Measurements from ENCODE around the gene EHBP1.
"Not testable (repeated sequence)": the region's sequence is repeated elsewhere in the genome, so short reads cannot be mapped to it uniquely, and the experiment has no call there.

EHBP1 gene

DNA sequence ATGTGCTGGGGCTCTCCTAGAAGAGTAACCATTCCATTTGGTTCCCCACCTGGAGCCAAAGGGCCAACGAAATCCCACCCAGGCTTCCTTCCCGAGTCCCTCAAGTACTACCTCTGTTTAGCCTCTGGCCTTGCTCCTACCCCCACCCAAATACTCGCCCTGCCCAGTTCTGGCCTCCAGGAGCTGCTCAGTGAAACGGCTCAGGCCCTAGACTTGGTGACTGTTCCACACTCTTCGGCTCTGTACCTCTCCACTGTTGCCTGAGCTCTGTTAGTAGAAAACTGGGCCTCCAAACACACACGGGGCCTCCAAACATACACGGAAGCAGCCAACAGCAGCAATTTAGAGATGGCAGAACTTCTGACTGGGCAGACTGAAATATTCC is 349.3 kb downstream of the EHBP1 start:
- DNase-seq, result no peak

DNA sequence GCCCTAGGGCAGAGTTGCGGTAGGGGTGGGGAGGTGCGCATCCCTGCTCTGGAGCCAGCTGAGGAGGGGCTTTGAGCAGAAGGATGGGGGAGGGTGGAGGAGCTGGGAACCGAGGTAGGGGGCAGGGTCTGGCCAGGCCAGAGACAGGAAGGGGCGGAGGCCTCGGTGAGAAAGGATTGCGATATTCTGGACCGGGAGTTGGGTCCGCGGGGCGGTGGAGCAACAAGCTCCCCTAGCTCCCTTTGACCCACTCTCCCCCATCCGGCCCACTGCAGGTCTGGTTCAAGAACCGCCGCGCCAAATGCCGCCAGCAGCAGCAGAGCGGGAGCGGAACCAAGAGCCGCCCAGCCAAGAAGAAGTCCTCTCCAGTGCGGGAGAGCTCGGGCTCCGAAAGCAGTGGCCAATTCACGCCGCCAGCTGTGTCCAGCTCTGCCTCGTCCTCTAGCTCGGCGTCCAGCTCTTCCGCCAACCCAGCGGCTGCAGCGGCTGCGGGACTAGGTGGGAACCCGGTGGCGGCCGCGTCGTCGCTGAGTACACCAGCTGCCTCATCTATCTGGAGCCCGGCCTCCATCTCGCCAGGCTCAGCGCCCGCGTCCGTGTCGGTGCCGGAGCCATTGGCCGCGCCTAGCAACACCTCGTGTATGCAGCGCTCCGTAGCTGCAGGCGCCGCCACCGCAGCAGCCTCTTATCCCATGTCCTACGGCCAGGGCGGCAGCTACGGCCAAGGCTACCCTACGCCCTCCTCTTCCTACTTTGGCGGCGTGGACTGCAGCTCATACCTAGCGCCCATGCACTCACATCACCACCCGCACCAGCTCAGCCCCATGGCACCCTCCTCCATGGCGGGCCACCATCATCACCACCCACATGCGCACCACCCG is 350.0 kb downstream of the EHBP1 start:
- no peak for DNase-seq

DNA sequence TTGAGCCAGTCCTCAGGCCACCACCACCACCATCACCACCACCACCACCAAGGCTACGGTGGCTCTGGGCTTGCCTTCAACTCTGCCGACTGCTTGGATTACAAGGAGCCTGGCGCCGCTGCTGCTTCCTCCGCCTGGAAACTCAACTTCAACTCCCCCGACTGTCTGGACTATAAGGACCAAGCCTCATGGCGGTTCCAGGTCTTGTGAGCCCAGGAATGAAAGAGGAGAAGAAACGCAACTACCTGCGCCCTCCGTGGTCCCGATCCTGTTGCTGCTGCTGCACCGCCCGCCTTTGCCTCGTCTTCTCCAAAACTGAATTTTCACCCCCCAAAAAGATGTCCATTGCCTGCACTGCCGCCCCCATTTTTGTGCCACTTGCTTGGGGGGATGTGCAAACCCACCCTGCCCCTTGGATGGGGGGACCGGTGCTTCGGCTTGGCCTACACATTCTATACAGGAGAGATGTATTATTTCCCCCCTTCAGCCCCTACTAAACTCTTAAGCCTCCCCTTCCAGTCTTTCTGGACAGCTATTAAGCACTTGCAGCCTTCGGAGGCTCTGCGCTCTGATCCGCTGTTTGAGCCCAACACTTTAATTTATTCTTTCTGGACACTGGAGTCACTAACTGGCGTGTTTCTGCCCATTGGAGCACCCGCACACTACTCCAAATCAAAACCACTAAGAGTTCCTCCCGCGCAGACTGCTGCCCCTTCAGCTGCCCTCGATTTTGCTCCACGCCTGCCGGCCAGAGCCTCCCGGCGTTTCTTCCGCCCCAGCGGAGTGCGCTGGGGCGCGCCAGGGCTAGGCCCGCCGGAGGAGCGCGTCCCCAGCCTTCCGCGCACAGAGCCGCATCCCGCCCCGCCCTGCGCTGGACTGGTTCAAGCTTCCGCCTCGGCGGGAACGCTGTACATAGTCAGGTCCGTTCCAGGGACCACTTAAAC is 350.9 kb downstream of the EHBP1 start:
- no peak for DNase-seq

DNA sequence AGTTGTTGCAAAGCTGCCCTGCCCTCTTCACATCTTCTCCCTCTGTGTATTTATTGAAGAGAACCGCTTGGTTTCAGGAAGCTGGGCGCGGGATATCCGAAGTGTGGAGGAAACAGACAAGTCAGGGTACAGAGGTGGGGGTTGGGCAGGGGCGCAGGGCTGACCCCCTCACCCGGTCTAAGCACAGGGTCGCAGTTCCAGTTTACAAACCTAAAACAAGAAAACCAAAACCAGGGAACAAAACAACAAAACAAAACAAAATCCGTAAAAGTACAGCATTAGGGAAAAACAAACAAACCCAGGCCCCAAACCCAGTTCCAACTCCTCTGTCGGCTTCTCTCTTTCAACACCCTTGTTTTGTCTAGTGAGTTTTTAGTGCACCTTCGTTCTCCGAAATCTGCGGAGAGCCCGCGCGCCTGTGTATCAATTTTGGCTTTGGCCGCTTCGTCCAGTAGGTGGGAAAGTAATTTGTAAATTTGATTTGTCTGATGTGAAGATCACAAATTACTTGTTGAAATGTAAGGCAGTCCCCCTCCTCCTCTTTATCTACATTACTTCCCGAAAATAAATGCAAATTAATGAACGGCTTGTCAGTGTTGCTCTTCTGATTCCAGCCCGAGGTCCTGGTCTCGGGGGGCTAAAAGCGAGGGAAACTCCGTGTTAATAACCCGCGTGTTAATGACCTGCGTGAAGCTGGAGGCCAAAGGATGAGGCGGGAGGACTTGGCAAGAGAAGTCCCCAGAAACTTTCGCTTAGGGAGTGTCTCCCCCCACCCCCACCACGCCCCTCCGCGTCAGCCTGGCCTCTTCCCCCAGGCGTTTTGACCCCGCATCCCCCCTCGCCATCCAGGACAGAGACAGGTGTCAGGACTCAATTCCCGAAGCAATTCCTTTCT is 352.0 kb downstream of the EHBP1 start:
- DNase-seq, result no peak

DNA sequence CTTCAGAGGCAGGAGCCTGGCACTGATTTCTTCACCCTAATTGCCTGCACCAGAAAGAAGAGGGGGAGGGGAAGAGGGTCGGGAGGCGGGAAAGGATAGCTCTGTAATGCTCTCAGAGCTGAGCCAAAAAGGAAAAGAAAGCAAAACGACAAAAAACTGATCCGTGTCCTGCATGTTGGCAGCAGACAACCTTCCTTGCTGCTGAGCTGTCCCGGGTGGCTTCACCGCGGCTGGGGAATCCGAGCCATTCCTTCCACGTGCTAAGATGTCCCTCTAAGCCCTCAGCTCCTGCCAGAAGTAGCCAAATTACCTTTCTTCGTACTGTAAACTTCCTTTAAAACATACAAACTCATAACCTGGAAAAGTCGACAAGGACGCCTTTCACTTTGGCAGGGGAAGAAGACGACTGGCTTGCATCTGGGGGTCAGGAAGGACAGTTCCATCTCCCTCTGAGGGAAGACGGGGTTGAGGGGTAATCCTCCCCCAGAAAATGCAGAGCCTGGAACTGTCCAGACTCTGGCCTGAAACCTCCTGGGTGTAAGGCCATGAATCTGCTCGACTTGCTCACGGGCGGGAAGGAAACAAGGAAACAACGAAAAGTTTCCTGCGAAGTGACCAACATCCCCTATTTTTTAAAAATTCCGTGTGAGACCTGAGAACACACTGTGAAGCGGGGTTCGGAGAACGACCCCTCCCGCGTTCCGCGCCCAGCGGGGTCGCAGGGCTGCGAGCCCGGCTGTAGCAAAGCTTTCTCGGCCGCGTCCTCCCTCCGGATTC is 352.8 kb downstream of the EHBP1 start:
- DNase-seq, result no peak

DNA sequence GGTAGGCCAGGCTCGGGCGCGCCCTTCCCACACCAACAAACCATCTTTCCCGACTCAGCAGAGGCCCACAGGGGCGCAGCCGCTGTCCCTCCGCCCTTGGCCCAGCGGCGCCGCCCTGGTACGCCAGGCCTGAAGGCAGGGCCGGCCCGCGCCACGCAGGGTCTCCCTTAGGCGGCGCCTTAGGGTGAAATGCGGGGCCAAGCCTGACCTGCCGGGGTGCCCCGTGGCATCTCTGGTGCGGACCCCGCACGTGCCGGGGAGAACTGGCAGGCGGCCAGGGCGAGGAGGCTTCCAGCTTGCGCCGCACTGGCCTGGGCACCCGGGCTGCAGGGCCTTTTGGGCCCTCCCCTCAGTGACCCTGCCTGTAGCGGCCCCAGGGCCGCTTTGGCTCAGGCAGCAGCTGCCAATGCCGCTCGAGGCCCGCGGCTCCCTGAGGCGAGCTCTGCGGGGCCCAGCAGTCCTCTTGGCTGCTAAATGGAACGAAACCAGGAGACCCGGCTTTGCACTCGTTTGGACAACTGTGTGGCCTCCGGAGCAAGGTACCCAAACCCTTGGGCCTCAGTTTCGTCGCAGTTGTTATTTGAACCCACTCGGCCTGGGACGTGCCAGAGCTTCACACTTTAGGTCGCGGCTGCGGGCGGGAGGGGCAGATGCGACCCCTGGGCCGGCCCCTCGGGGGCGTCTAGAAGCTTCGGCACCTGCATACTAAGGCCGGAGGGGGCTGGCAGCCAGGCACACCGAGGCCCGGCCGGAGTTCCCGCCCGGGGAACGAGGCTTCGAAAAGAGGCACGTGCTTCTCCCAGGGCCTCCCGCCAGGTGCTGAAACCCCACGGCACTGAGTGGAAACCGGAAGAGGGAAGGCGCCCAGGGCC is 353.6 kb downstream of the EHBP1 start:
- DNase-seq, result no peak

DNA sequence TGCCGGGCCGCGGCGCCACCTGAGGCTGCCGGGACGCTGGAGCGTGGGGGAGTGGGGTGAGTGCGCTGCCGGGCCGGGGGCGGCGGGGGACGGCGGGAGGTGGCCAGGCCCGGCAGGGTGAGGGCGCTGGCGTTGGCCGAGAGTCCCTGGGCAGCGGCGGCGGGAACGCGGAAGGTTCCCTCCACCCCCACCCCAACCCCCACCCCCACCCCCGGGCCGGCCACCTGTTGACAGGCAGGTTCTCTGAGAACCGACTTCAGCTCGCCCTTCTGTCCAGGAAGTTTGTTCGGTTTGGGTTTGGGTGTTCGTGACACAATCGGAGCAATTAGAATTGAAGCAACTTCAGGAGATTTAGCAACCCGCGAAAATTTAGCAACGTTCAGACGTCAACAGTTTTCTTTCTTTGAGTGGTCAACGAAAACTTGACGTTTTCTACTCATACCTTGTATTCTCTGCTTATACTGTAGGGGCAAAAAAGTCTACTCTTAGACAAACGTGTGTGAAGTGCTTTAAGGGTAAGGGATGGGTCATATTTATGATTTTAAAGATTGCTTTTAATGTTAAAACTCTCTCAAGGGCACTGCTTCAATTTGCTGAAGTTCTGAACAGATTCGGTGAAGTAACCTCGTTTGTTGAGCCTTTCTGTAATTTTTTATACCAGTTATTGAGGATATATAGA is 354.4 kb downstream of the EHBP1 start:
- DNase-seq, result no peak

DNA sequence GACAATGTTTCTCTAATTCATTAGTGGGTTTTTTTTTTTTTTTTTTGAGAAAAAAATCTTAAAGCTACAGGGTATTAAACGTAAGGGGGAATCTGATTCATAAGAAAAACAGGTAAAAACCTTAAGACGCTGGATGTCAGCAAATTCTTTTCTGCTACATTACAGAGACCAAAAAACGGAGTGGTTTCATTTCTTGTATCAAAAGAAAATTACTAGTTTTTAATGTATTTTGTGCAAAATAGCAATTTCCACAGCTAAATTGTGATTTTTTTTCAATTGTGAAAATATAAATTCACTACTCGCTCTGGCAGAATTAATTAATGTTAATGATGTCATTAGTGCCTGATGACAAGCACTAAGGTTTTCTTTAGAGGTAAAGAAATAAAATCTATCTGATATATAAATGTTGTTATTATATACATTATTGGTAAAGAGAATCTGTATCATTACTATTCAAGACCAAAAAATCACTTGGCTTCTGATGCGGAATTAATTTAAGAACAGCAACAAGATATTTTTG is 355.0 kb downstream of the EHBP1 start:
- DNase-seq, result no peak

DNA sequence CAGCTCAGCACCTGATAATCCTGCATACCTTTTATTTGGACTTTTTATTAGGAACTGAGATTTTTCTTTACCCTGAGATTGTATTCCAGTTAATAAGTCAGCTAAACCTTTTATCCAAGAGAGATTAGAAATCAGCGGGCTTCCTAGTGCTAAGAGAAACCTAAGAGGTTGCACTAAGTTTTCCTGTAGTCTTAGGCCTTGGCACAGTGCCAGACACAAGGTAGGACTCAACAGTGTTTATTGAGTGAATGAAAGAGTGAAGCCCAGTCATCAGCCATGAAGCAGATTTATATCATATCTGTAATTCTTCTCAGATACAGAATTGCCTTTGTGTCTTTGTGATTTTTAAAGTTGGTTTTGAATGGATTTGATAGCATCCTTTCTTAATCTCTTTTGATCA is 358.7 kb downstream of the EHBP1 start:
- DNase-seq, result no peak

DNA sequence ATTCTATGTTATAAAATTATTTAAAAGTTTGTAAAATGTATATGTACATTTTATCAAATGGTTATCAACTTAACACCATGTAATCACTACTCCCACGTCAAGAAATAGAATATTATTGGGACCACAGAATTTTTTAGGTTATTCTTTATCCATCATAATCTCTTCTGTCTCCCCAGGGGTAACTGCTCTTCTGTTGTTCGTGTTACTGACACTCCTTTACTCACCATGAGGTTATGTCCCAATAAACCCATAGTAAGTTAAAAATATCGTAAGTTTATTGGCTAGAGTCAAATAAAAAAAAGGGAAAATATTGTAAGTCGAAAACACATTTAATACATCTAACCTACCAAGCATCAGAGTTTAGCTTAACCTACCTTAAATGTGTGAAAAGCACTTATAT is 359.1 kb downstream of the EHBP1 start:
- DNase-seq, result no peak

DNA sequence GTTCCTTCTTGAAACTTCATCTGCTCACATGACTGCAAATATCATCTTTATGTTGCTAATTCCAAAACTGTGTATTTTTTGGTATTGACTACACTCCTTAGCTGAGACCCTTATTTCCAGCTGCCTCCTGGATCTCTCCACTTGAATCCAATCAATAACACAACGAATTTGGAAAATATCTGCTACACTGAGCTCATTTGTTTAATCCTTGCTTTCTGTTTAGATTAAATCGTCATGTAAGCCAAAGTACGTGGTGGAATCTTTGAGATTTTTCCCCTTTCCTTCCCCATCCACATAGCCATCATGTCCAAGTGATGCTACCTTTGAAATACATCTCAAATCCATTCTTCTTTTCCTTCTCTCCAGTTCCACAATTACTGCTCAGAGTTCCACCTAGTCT is 360.8 kb downstream of the EHBP1 start:
- no peak for DNase-seq

DNA sequence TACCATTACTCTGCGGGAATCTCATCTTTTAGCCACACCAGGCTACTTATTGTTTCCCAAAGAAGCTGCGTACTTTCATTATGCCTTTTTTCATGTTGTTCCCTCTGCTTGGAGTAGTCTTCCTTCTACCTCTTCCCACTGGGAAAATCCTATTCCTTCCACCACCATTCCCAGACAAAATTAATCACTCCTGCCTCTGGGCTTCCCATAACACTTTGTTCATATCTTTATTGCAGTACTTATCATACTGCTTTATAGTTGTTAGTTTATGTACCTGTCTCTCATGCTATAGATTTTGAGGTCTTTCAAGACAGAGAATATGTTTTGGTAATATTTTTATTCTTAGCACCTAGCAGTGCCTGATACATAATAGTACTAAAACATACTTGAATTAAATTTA is 361.3 kb downstream of the EHBP1 start:
- no peak for DNase-seq

DNA sequence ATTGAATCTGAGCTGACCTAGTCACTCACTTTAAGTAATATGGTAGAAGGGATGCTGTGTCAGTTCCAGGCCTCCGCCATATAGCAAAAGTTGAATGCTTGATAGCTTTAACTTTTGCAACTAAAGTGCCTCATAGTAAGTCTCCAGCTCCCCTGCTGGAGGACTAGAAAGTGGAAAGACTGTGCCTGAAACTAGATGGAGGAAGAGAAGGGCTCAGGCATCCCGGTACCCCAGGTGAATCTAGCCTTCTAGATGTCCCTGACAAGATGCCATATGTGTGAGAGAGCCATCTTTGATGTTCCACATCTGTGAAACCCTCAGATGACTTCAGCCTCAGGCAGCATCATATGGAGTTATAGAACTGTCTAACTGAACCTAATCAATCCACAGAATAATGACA is 366.2 kb downstream of the EHBP1 start:
- DNase-seq, result no peak

DNA sequence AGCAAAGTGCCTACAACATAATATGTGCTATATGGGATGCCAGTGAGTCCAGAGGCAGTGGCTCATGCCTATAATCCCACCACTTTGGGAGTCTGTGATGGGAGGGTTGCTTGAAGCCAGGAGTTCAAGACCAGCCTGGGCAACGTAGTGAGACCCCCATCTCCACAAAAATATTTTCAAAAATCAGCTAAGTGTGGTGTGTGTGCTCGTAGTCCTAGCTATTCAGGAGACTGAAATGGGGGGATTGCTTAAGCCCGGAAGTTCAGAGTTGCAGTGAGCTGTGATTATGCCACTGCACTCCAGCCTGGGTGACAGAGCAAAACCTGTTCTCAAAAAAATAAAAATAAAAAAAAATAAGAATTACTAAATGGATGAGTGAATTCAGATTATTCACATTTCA is 368.5 kb downstream of the EHBP1 start:
- DNase-seq, result no peak

DNA sequence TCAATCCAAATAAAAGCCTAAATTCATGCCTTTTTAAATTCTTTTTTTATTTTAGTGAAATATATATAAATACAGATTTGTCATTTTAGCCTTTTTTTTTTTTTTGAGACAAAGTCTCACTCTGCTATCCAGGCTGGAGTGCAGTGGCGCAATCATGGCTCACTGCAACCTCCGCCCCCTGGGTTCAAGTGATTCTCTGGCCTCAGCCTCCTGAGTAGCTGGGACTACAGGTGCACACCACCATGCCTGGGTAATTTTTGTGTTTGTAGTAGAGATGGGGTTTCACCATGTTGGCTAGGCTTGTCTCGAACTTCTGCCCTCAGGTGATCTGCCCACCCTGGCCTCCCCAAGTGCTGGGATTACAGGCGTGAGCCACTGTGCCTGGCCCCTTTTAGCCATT is 368.9 kb downstream of the EHBP1 start:
- not testable (repeated sequence) for DNase-seq

DNA sequence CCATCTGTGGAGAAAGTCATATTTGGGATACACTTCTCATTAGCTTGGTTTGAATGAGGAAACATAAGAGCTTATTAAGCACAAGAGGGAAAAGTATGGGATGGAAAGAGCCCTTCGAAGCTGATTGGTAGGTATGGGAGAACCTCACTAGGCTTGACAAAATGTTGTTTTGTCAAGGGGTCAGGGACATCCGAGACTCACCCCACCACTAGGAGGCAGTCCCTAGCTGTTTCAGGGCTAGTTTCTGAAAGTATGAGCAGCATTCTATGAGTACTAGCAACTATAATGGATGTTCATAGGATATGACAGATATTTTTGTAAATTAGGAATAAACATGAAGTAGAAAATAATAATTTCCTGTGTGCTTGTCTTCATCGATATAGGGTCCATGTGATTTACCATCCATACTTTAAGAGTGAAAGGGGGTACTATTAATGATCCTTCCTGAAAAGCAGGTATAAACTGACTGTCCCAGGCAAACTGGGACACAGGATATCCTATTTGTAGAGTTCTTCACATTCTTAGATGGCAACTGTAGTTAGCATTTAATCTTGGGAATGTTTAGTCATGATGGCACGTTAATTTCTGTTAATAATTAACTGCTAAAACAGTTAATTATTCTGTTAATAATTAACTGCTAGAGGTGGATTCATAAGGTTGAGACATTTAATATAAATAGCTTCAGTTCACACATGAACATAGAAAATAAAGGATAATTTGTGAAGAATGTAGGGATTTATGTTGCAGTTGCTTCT is 373.5 kb downstream of the EHBP1 start:
- no peak for DNase-seq

DNA sequence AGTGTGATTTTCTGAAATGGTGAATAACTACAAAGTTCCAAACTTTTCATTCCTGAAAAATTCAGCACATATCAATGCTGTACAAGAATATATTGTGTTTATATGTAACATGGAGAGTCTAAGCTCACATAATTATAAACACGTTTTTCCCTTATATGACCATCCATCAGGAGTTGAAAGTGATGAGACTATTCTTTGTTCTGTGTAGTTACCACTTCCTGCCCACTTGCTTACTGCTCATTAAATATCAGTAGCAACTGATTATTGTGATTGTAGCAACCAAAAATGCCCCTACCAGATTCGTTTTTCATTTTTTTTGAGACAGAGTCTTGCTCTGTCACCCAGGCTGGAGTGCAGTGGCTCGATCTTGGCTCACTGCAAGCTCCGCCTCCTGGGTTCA is 375.9 kb downstream of the EHBP1 start:
- DNase-seq, result no peak

DNA sequence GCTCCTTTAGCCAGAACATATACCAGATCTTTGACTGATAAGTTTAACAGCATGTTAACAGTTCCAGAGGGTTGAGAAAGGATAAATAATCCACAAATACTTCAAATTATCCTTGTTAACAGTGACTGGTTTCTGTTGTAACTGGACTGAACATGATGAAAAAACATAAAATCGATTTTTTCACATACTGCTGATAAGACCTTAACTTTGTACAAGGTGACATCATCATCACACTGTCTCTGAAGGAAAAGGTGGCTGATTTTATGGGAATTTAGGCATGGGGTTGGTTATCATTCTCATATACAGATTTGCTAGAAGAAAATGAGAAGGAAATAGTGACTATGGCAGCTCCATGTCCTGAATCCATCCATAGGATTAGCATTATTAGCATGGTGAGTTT is 381.2 kb downstream of the EHBP1 start:
- no peak for DNase-seq

DNA sequence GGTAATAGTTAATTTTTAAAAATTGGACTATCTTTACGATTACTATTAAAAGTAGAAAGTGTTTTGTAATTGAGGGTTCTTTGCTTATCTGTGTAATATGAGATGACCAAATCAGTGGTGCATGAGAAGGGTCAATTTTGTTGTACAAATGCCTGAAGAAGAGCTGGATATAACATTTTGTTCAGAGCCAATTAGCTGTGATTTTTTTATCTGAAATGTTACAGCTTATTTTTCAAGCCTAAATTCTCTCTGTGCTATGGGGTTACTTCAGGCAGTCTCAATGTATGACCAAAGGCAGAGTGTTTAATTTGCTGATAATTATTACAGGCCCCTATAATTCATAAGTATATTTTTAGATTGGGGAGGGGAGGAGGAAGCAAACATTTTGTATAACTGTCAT is 386.9 kb downstream of the EHBP1 start:
- DNase-seq, result no peak

DNA sequence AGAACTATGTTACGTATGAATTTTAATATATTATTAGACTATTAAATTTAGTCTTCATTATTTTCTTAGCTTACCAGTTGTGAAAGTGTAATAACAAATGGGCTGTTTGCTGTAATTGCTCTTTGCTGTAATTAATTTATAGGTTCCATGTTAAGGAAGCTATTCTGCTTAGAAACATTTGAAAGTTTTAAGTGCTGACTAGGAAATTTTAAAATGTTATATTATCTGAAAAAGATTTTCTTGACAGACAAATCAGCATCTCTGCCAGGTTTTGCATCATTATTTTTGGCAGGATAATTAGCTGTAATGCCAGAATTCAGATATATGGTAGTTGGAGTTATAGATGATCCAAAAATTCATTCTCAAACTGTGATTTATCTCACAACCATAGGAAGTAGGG is 387.3 kb downstream of the EHBP1 start:
- no peak for DNase-seq
